Measurements from ENCODE around the gene ACTG2.
"Not testable (repeated sequence)": the region's sequence is repeated elsewhere in the genome, so short reads cannot be mapped to it uniquely, and the experiment has no call there.

- TF ChIP-seq CTCF, POLR2A, EP300, POLR2AphosphoS5 (IDR thresholded peaks at IDR 0.05): not testable (repeated sequence)
Measured at GRCh38 chr2:73887596-73888353, 5.0 kb upstream of the ACTG2 start.
